Hepatocyte (in vitro differentiated cells): ENCODE results near the gene LIPM.

Experiments used
- CTCF ChIP-seq: fragments of 200-600 bp; sonication (generic); IDR thresholded peaks from 2 replicates; pipeline ENCODE4 v1.5.1; 2016; ENCODE audit warnings: antibody characterized with exemption, mild to moderate bottlenecking; ENCODE audit not compliant: poor library complexity
- EZH2 ChIP-seq: fragments of 200-600 bp; sonication (generic); IDR thresholded peaks from 2 replicates; pipeline ENCODE4 v1.6.1; 2016; ENCODE audit warnings: antibody characterized with exemption, mild to moderate bottlenecking, borderline replicate concordance
- EZH2phosphoT487 ChIP-seq: fragments of 200-600 bp; sonication (generic); IDR thresholded peaks from one replicate; pipeline ENCODE4 v1.6.1; 2018; ENCODE audit warnings: antibody characterized with exemption, mild to moderate bottlenecking, low read depth, moderate library complexity; ENCODE audit not compliant: unreplicated experiment, severe bottlenecking

GRCh38 chr10:88754287-88754686, 48.2 kb upstream of the LIPM start:
- TF ChIP-seq EZH2, result no peak
- TF ChIP-seq CTCF, result no peak
- no peak for TF ChIP-seq EZH2phosphoT487
